Activated CD4-positive, alpha-beta T cell treated with anti-CD3 and anti-CD28 coated beads, Interleukin-2, Interleukin-4, amounts not matched to agents 100 ng/mL and 50 ng/mL, durations not matched to agents 16 hours and 8 hours (primary cell): Measurements from ENCODE around the gene ZSWIM3.
A peak's percentile ranks its signal among the peaks of the same experiment; 100 is the strongest.
"Not testable (repeated sequence)": the region's sequence is repeated elsewhere in the genome, so short reads cannot be mapped to it uniquely, and the experiment has no call there.

ENCODE experiments used
- DNase-seq: peaks from one replicate; pipeline ENCODE4 v3.0.0-alpha.2; 2020; ENCODE audit warnings: low spot score

ZSWIM3 gene

GRCh38 chr20:45857114-45857881 is at the start of gene ZSWIM3, which contains the start of gene ACOT8:
TSS of gene ZSWIM3 (plus strand) at chr20:45857614. CDS start at chr20:45857826, 212 bp downstream.
TSS of gene ACOT8 (minus strand) at chr20:45857392. CDS start at chr20:45857315, 77 bp downstream.
- DNase-seq = peak; percentile 100

DNA sequence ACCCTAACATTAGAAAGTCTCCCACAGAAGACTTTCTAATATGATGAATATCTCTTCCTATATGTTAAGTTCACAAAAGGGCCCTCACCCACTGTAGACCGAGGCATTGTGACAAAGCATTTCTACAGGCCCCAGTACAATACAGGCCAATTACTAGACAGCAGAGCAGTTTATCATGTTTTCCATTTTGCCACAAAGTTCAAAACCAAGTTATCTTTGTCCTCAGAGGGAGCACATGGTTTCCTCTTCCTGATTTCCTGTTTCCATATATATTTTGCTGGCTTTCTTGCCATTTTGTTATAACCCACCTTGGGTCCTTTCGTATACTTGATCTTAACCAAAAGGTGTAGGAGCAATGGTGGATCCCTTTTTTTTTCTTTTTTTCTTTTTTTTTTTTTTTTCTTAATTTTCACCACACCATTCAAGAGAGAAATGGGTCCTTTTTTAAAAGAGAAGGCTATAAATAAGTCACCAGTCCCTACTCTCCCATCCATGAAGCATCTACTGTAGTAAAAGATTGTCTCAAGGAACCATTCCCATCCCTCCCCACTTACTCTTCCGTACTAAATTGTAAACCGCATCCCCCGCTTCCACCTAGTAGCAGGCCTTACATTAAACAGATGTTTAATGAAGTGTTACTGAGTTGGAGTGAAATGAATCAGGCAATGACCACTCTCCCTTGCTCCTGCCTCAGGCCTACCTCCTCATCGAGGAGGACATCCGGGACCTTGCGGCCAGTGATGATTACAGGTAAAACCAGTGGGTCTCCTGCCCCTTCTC is 47.0 kb upstream of the ZSWIM3 start:
- no peak for DNase-seq

GRCh38 chr20:45812157-45813005 is 45.0 kb upstream of the ZSWIM3 start, which contains the start of gene UBE2C:
TSS of gene UBE2C (plus strand) at chr20:45812644. CDS start at chr20:45812696, 52 bp downstream.
- peak; percentile 98 for DNase-seq

DNA sequence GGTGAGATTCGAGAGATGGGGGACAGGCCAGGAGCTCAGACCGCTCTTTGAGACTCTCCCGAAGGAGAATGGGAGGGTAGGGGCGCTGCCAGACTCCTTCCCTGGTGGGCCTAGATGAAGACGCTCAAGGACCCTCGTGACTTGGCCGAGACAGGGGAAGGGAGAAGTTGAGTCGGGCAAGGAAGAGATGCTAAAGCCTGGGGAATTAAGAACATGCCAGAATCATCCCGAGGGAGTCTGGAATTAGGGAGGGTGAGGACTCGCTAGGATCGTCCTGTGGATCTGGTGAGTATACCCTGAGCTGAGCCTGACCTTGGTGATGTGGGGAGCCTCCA is 44.4 kb upstream of the ZSWIM3 start:
- no peak for DNase-seq

GRCh38 chr20:45813489-45813888 is 43.9 kb upstream of the ZSWIM3 start:
- no peak for DNase-seq

- DNase-seq = no peak
Measured at GRCh38 chr20:45814314-45814713, 43.1 kb upstream of the ZSWIM3 start.

DNA sequence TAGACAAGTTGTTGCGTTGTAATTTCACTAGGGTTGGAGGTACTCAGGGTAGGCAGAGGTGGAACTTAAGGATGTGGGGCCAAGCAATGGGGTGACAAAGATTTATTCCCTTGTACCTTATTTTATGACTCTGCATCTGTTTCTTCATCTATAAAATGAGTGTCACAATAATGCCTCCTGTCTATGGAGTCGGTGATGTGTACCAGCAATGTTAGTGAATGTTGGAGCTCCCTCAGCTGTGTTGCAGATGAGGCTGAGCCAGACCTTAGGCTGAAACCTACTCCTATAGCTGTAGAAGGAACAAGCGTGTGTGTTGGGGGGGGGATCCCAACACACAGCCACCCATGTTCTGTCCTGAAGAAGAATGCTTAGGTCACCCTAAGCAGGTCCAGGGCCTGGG is 40.5 kb upstream of the ZSWIM3 start:
- no peak for DNase-seq

GRCh38 chr20:45817376-45818194 is 39.8 kb upstream of the ZSWIM3 start:
- DNase-seq = no peak

- DNase-seq = no peak
Measured at GRCh38 chr20:45818239-45818638, 39.2 kb upstream of the ZSWIM3 start.

- no peak for DNase-seq
Measured at GRCh38 chr20:45819466-45819865, 37.9 kb upstream of the ZSWIM3 start.

DNA sequence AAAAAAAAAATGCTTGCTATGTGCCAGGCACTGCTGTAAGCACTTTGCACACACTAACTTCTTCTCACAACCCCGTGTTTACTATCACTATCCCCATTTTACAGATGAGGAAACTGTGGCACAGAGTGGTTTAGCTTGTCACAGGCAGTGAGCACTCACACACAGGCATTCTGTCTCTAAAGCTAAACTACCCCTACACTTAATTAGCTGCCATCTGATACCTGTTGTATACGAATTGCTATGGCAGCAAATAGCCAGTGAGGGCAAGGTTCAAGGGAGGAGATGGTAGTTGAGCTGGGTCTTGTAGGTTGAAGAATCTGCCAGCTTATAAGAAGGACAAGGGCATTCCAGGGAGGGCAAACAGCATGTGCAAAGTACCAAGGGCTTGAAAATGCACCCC is 35.5 kb upstream of the ZSWIM3 start:
- DNase-seq = no peak

- no peak for DNase-seq
Measured at GRCh38 chr20:45822857-45823256, 34.6 kb upstream of the ZSWIM3 start.

DNA sequence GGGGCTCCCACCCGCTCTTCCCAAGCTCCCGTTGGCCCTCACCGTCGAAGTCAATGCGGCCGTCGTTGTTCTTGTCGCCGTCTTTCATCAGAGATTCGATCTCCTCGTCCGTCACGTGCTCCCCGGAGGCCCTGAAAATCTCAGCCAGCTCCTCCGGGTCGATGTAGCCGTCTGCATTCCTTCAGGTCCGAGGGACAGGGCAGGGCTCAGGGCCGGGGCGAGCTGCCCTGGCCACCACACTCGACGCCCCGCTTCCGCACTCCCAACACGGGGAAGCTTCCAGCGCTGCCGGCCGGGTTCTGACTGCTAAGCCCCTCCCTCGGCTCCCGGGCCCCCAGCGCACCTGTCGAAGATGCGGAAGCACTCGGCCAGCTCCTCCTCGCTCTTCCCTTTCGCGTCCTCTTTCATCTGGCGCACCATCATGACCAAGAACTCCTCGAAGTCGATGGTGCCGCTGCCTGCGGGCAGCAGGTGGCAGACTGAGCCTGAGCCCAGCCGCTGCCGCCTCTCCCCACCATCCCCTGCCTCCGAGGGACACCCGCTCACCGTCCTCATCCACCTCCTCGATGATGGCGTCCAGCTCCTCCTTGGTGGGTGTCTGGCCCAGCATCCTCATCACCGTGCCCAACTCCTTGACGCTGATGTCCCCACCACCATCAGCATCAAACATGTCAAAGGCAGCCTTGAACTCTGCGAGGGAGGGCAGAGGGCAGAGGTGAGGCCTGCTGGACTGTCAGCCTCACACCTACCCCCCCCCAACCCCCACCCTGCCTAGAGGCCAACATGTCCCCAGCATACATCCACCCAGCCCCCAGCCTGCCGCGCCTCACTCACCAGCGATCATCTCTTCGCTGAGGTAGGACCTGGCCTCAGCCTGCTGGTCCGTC is 33.2 kb upstream of the ZSWIM3 start:
- peak; percentile 53 for DNase-seq

DNA sequence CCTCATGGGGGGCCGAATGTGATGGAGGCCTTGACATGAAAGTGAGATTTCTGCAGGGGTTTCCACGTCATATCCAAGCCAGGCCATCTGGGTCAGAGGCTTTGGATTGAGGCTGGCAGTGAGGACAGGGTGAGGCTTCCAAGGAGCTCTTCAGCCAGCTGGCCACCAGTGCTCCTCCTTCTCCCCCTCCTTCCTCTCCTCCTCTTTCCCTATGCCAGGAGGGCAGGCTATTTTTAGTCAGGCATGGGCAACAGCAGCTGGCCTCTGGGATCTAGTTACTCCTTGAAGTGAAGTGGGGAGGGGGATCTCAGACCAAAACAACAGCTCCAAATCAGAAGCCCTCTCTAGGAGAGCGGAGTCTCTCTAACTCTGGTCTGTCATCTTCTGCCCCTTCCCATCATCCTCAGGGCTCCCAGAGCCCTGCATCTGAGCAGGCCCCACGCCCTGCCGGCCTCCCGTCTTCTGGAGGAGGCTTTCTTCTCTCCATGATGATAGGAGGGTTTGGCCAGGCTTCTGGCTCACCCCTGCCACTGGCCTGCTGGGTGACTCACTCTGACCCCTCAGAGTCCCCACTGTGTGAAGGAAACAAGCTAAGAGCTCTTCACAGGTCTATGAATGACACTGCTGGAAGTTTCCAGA is 30.9 kb upstream of the ZSWIM3 start:
- DNase-seq = no peak

- DNase-seq = no peak
Measured at GRCh38 chr20:45827030-45827652, 30.3 kb upstream of the ZSWIM3 start, which contains the start of gene TNNC2. TSS of gene TNNC2 (minus strand) at chr20:45827312. CDS start at chr20:45827248, 64 bp downstream.

- DNase-seq = no peak
Measured at GRCh38 chr20:45827712-45828111, 29.7 kb upstream of the ZSWIM3 start.

GRCh38 chr20:45828589-45828988 is 28.8 kb upstream of the ZSWIM3 start:
- DNase-seq = no peak

DNA sequence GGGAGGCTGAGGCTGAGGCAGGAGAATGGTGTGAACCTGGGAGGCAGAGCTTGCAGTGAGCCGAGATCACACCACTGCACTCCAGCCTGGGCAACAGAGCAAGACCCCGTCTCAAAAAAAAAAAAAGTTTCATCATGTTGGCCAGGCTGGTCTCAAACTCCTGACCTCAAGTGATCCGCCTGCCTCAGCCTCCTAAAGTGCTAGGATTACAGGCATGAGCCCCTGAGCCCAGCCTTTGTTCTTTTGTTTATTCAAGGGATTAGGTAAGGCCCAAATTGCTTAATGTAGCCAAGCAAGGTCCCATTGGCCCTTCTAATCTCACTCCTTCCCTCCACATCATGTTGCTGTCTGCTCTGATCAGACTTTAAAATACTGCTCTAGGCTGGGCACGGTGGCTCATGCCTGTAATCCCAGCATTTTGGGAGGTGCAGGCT is 27.7 kb upstream of the ZSWIM3 start:
- not testable (repeated sequence) for DNase-seq

GRCh38 chr20:45832619-45833018 is 24.8 kb upstream of the ZSWIM3 start:
- DNase-seq = no peak
